HT1080 (cell line): Measurements from ENCODE around the gene CCDC88C. TPM values are rescaled to one million over a fixed set of nuclear protein-coding genes. Genes with fewer than 3 reads are reported as not detected.
"Not testable (repeated sequence)": the region's sequence is repeated elsewhere in the genome, so short reads cannot be mapped to it uniquely, and the experiment has no call there.

ENCODE experiments used
- DNase-seq: peaks from one replicate; pipeline ENCODE4 v3.0.0-alpha.2; 2015; ENCODE audit warnings: low read depth
- total RNA-seq: library from RNA; depleted of rRNA; stranded (reverse); fragments of >200 nt; shearing (Covaris generic); gene quantifications from 2 replicates; pipeline ENCODE4 v1.2.3, GENCODE V29; 2014

Gene CCDC88C
- total RNA-seq, 1 experiment from 2014 or later = 13.2 TPM

GRCh38 chr14:91253795-91254323 lies 163.8 kb downstream of the CCDC88C start:
- no peak for DNase-seq

DNA sequence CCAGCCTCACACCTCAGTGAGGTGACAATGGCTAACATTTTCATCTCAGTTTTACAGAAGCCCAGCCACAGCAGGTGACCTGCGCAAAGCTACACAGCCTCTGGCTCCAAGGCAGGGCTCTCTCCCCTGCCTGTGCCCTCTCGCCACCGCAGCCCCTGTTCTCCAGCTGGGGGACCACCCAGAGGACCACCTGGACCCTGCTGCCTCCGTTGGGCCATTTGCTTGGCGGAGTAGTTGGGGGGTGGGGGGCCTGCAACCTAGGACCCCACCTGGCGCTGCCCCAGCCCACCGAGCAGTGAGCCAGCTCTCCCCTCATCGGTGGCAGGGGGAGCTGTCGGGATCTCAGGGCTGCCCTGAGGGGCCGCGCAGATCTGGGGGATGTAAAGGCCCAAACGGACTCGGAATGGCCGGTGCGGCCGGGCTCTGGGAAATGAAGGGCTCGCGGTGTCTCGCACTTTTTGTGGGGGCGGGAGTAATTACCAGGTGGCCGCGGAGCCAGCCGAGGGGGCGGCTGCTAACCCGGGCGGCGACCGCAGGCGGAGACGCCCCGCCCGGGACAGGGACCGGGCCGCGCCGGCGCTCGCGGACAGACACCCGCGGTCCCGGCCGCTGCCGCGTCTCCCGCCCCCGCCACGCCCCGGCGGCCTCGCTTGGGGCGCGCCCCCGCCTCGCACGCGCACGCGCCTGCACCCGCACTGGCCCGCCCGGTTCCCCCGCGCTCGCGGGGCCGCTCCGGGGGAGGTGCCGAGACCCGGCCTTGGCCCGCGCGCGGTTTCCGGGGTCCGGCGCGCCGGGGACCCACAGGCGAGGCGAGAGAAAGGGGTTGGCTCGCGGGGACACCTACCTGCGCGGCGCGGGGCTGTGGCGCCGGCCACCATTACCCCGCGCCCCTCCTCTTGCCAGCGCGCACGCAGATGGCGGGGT lies 164.5 kb downstream of the CCDC88C start:
- no peak for DNase-seq

DNA sequence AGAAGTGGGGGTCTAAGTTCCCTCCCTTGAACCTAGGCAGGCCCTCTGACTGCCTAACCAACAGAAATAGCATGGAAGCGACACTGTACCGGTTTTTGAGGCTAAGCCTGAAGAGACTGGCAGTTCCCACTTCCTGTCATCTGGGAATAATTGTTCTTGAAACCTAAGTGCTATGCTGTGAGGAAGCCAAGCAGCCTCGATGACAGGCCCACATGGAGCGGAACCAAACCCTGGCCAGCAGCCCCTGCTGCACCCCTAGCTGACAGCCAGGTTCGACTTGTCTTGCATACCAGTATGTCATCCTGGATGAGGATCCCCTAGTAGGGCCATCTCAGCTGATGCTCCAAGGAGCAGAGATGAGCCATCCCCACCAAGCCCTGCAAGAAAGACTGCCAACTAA lies 166.7 kb downstream of the CCDC88C start:
- DNase-seq = no peak

DNA sequence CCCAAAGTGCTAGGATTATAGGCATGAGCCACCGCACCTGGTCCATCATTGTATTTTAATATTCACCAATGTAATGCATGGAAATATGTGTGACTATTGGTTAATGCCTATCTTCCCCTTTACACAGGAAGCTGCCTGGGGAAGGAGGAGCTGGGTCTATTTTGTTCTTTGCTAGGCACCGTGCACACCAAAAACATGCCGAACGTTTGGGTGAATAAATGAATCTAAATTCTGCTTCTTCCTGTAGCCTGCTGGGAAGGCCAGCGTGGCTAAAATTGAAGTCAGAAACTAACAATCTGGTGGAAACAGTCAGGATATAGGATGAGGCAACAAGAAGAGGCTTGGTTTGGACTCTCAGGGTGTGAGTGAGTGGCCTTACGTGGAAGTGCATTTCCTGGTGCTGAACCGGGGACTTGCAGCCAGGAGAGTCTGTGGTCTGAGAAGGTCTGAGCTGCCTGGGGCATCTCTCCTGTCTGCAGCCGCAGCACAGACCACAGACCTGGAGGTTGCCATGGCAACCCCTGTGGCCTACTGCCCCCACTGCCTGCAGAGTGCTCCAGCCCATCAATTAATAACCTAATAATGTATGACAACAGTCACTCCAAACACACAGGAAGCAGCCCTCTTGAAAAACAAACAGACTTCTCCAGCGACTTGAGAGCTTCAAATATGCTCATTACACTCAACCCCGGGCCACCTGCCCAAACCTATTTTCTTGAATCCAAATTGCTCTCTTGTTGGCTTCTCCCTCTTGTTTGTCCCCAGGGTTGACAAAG lies 167.6 kb downstream of the CCDC88C start:
- DNase-seq = peak; percentile 88

GRCh38 chr14:91246051-91246852 lies 171.4 kb downstream of the CCDC88C start:
- DNase-seq = no peak

DNA sequence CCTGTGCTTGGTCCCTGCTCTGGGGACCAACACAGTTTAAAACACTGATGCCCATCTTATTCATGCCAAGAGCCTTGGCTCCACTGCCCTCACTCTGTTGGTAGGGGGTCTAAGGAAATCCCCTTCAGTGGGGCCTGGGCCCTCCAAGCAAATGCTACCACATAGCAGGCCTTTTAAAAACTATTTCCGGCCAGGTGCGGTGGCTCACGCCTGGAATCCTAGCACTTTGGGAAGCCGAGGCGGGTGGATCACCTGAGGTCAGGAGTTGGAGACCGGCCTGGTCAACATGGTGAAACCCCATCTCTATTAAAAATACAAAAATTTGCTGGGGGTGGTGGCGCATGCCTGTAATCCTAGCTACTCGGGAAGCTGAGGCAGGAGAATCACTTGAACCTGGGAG lies 172.0 kb downstream of the CCDC88C start:
- DNase-seq = not testable (repeated sequence)

GRCh38 chr14:91245029-91245428 lies 172.6 kb downstream of the CCDC88C start:
- DNase-seq = no peak

- DNase-seq = no peak
These were observed 173.1 kb downstream of the CCDC88C start, which contains the start of gene GPR68 for GRCh38 chr14:91244501-91244901. GPR68 (minus strand) TSS chr14:91244704; CDS start chr14:91235050, 9,654 bp downstream.

DNA sequence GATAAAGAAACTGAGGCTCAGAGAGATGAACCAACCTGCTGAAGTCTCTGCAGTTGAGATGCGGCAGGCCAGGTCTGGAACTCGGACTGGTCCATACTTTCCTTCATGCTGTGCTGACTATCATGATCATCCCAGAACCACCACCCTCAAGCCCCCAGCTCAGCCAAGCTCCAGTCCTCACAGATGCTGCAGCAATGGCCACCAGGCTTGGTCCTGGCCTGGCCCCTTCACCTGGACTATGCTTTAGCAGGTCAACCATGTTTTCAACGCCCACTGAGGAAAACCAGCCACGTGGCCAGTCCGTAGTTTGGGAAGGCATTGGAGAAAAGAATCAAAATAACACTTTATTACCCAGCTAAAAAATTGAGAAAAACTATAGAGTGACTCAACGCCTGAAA lies 174.5 kb downstream of the CCDC88C start:
- no peak for DNase-seq

- no peak for DNase-seq
These were observed 175.0 kb downstream of the CCDC88C start for GRCh38 chr14:91242635-91243034.

DNA sequence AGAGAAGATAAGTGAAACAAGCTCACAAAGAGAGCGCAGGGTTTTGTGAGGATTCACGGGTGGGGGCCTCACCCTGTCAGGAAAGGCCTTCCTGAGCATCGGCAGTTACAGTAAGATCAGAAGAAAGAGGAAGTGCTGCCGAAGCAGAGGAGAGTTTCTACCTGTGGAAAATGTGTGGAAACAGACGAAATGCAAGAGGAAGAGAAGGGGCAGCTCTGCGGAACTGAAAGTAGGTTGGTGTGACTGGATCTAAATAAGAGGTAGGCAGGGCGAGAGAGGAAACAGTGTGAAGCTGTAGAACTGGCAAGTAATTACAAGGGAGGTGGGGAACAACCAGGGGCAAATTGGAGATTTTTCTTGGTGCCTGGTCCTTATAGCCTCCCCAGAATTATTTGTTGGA lies 175.8 kb downstream of the CCDC88C start:
- no peak for DNase-seq

- no peak for DNase-seq
These were observed 179.0 kb downstream of the CCDC88C start for GRCh38 chr14:91238661-91239060.

- no peak for DNase-seq
These were observed 179.5 kb downstream of the CCDC88C start for GRCh38 chr14:91238085-91238484.

DNA sequence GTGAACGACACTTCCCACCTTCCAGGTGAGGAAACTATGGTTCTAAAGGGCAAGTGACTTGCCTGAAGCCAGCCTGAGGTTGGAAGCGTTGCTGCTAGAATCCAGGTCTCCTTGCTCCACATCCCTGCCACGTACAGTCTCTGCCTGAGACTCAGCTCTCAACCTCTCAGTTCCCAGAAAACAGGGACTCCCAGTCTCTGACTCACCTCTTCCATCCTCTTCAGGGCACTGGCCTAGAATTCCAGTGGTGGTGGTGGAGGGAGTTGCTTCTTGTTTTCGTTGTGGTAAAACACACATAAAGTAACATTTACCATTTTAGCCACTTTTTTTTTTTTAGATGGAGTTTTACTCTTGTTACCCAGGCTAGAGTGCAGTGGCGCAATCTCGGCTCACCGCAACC lies 180.4 kb downstream of the CCDC88C start:
- peak; percentile 90 for DNase-seq

DNA sequence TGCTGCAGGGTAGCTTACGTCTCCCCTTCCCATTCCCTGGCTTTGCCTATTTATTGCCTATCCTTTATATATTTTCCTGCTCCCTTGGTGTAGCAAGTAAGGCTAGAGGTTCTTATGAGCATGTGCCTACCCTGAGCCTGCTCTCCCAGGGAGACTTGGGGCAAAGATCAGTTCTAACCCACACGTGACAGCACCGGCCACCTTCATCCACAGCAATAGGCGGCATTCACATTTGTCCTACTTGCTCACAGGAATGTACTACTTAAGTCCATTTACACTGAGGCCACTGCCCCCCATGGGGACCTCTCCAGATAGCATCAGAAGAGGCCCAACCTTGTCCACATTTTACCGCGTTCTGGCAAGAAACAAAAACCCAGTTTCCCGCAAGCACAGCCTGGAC lies 181.8 kb downstream of the CCDC88C start:
- no peak for DNase-seq

DNA sequence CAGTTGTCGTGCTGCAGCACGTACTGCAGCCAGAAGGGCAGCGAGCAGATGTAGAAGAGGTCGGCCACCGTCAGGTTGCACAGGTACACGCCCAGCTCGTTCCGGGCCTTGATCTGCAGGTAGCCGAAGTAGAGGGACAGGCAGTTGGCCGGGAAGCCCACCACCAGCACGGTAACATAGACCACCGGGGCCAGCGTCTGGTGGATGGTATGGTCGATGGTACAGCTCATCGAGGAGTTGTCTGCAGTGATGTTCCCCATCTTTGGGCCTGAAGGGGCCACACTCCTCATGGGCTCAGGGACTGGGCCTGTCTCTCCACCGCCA lies 182.9 kb downstream of the CCDC88C start:
- no peak for DNase-seq

- no peak for DNase-seq
These were observed 183.5 kb downstream of the CCDC88C start for GRCh38 chr14:91233936-91234790.

DNA sequence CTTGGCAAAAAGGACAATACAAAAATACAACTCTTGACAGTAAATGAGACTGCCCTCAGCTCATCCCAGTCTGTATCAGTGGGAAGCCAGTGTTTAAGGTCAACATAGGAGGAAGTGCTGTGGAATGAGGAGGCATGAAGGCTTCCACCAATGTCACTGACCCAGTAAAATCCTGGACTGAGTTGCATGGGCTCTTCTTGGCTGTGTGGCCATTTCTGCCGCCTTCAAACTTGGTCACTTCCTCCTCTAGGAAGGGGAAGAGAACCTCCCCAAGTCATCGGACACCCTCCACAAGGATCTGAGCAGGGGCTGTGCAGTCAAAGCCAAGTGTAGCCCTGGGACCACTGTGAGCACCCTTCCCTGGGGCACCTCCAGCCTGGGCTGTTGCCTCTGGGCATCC lies 185.0 kb downstream of the CCDC88C start:
- DNase-seq = no peak

- DNase-seq = no peak
These were observed 185.6 kb downstream of the CCDC88C start for GRCh38 chr14:91232052-91232451.

- no peak for DNase-seq
These were observed 186.2 kb downstream of the CCDC88C start for GRCh38 chr14:91231446-91231845.
